ENCODE results near the gene B4GALT5. TPM values are rescaled to one million over a fixed set of nuclear protein-coding genes. Genes with fewer than 3 reads are reported as not detected.

Gene B4GALT5
- total RNA-seq, 2 donors from 2014 or later: 14.8 to 27.3 TPM

DNA sequence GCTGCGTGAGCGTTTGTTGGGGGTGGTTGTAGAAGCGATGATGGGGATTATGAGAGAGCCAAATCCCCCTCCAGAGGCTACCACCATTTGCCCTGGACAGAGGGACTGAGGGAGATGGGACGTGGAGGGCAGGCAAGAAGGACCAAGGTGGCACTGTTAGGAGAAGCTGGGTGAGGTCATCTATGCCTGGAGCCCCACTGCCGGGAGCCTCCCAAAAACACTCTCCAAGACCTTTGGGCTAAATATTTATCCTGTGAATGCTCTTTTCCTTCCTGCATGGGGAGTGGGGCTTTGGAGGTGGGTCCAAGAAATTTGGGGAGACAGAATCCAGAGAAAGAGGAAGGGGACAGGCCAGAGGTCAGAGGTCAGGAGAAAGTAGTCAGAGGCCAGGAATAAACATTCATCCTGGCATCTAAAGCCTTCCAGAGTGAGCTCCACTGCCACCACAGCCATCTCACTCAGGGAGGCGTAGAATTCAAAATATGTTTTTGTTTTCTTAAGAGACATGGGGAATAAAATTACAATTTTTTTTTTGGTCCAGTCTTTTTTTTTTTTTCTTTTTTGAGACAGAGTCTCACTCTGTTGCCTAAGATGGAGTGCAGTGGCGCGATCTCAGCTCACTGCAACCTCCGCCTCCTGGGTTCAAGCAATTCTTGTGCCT lies 128.0 kb downstream of the B4GALT5 start:
- peaks cover 10 to 19% of the 10 kb centered on the region in 2 donors for H3K36me3 Mint-ChIP-seq (ENCODE audit: insufficient read depth in 2 of 2)
- H3K27ac Mint-ChIP-seq: no peak overlapping the region
- H3K4me1 Mint-ChIP-seq (ENCODE audit: low read depth): peaks cover 39% of the 10 kb centered on the region
- peaks cover 3 to 10% of the 10 kb centered on the region in 2 donors for H3K9me3 Mint-ChIP-seq
- H3K4me3 Mint-ChIP-seq: no peak overlapping the region
- H3K27me3 Mint-ChIP-seq (ENCODE audit: low read depth): peaks cover 16% of the 10 kb centered on the region
- ATAC-seq (replicated peaks in 1 of 2): no peak
- DNase-seq: no peak

GRCh38 chr20:49584418-49585382 lies 129.0 kb downstream of the B4GALT5 start:
- Mint-ChIP-seq H3K4me1 (ENCODE audit: low read depth) (peaks cover 28% of the 10 kb centered on the region), H3K27ac (peak overlapping the region; percentile 39), H3K27me3 (ENCODE audit: low read depth) (peaks cover 19% of the 10 kb centered on the region), H3K9me3 (peaks cover 2 to 5% of the 10 kb centered on the region in 2 donors), H3K36me3 (ENCODE audit: insufficient read depth in 2 of 2) (peaks cover 5 to 11% of the 10 kb centered on the region in 2 donors), H3K4me3 (no peak overlapping the region)
- ATAC-seq (replicated peaks in 1 of 2) (peak in 1 of 2 donors; percentile 21), DNase-seq (no peak)

- H3K36me3 Mint-ChIP-seq (ENCODE audit: insufficient read depth in 2 of 2): peaks cover 5 to 11% of the 10 kb centered on the region in 2 donors
- H3K4me3 Mint-ChIP-seq: peak overlapping the region in 1 of 2 donors; percentile 1
- ATAC-seq (replicated peaks in 1 of 2) (peak in 1 of 2 donors; percentile 56), DNase-seq (no peak)
- H3K27ac Mint-ChIP-seq: peak overlapping the region; percentile 78
- peaks cover 2 to 4% of the 10 kb centered on the region in 2 donors for H3K9me3 Mint-ChIP-seq
- peaks cover 20% of the 10 kb centered on the region for H3K4me1 Mint-ChIP-seq (ENCODE audit: low read depth)
- peaks cover 23% of the 10 kb centered on the region for H3K27me3 Mint-ChIP-seq (ENCODE audit: low read depth)
Observed at GRCh38 chr20:49583669-49584417, 129.8 kb downstream of the B4GALT5 start.

- peaks cover 23% of the 10 kb centered on the region for H3K27me3 Mint-ChIP-seq (ENCODE audit: low read depth)
- H3K4me3 Mint-ChIP-seq: no peak overlapping the region
- no peak for ATAC-seq (replicated peaks in 1 of 2)
- no peak for DNase-seq
- peaks cover 2 to 4% of the 10 kb centered on the region in 2 donors for H3K9me3 Mint-ChIP-seq
- peaks cover 15% of the 10 kb centered on the region for H3K4me1 Mint-ChIP-seq (ENCODE audit: low read depth)
- peak overlapping the region; percentile 78 for H3K27ac Mint-ChIP-seq
- H3K36me3 Mint-ChIP-seq (ENCODE audit: insufficient read depth in 2 of 2): peaks cover 5 to 11% of the 10 kb centered on the region in 2 donors
Observed at GRCh38 chr20:49583343-49583668, 130.4 kb downstream of the B4GALT5 start.

Other genes with a start within 250 kb of the B4GALT5 start
- not detected for gene KCNB1, start 231.2 kb downstream of the B4GALT5 start, total RNA-seq
- gene PTGIS, start 145.7 kb downstream of the B4GALT5 start, total RNA-seq: 1 to 10 TPM; 1.8 to 6.3 TPM
- gene SLC9A8, start 99.0 kb upstream of the B4GALT5 start, total RNA-seq: 10 to 100 TPM; 19.0 to 19.9 TPM
- gene SPATA2, start 201.7 kb upstream of the B4GALT5 start, total RNA-seq: 10 to 100 TPM; 10.6 to 10.8 TPM
- gene RNF114, start 222.5 kb upstream of the B4GALT5 start, total RNA-seq: 100 to 1,000 TPM in 1 of 2 donors, 10 to 100 TPM in 1; 99.2 to 113 TPM